ENCODE data around the gene BUD31. TPM values are rescaled to one million over a fixed set of nuclear protein-coding genes. Genes with fewer than 3 reads are reported as not detected.
"Not testable (repeated sequence)": the region's sequence is repeated elsewhere in the genome, so short reads cannot be mapped to it uniquely, and the experiment has no call there.

BUD31 gene
- total and polyA plus RNA-seq, 9 of the 15 experiments (the other 6 are each of a cell fraction or from before 2014, with no cell fraction given), result 105 to 342 (median 247) TPM

GRCh38 chr7:99415513-99416127 lies 6.9 kb downstream of the BUD31 start:
- WGBS (ENCODE audit: insufficient coverage, low coverage, missing lambda C conversion rate), result 74% methylated on average over 17 of the region's 17 CpGs
- H3K9me1 ChIP-seq (ENCODE audit: control insufficient read depth, insufficient read depth, low read length); H3K4me2 ChIP-seq (ENCODE audit: insufficient read depth, low read length); in situ Hi-C loops (cut with MboI); H3K27ac ChIP-seq (ENCODE audit: extremely low read depth, low read depth, low read length); H3K9me3 ChIP-seq (replicated peaks; ENCODE audit: control insufficient read depth, insufficient read depth, low read depth, low read length); CTCF ChIA-PET (ENCODE audit: low intra/inter-chr PET ratio); H3K9ac ChIP-seq (ENCODE audit: insufficient read depth in 1 of 2, low read depth in 2 of 2, low read length in 2 of 2); H2AFZ ChIP-seq (ENCODE audit: low read depth, low read length); FAIRE-seq; ATAC-seq; intact Hi-C loops (cut with micrococcal nuclease); BruUV-seq (replicated peaks); H3K4me3 ChIP-seq; H3K27me3 ChIP-seq (ENCODE audit: control insufficient read depth in 2 of 2, insufficient read depth in 2 of 2, low read length in 2 of 2); H4K20me1 ChIP-seq (replicated peaks; ENCODE audit: control insufficient read depth, insufficient read depth, low read length); TF ChIP-seq REST (CRISPR knock-in tag; IDR thresholded peaks at IDR 0.05; ENCODE audit: low read depth): not testable (repeated sequence)
- DNase-seq (ENCODE audit: extremely low read depth in 1 of 4, low spot score in 3 of 4), result peak in 1 of 4 experiments; percentile 51
- H3K36me3 ChIP-seq (ENCODE audit: control insufficient read depth, insufficient read depth, low read length), result peaks cover 97% of the 10 kb centered on the region
- POLR2A ChIA-PET, result interaction anchor here (0.6 to 0.8 kb wide), 2 partner anchors 9 to 16 kb away, joined by 3 read pairs; no protein-coding TSS in a partner anchor
- H3K79me2 ChIP-seq (ENCODE audit: control insufficient read depth, insufficient read depth, low read length), result peaks cover 16% of the 10 kb centered on the region
- H3K4me1 ChIP-seq (replicated peaks in 1 of 2; ENCODE audit: control insufficient read depth in 2 of 2, insufficient read depth in 2 of 2, low read length in 2 of 2), result peaks cover 2 to 15% of the 10 kb centered on the region in 2 experiments; a peak in 3 of 5 replicates
- peak; percentile 27 for TF ChIP-seq RBFOX2 (IDR thresholded peaks at IDR 0.05; ENCODE audit: low read depth, low read length)
- 0 out of 2 replicates have a peak, but pooled peaks have one; percentile 26 for TF ChIP-seq KAT7 (CRISPR knock-in tag; IDR thresholded peaks at IDR 0.05; ENCODE audit: borderline replicate concordance)
- 0 out of 2 replicates have a peak, but pooled peaks have one; percentile 9 for TF ChIP-seq REST (IDR thresholded peaks at IDR 0.05; ENCODE audit: borderline replicate concordance)
- 0 out of 2 replicates have a peak, but pooled peaks have one; percentile 9 for TF ChIP-seq VEZF1 (CRISPR knock-in tag; IDR thresholded peaks at IDR 0.05)
- peak; percentile 41 to 66; a peak in 3 of 4 replicates for TF ChIP-seq RAD21 (CRISPR knock-in tag; conservative IDR thresholded peaks at IDR 0.05 in 1 of 2, IDR thresholded peaks at IDR 0.05 in 1 of 2)
- TF ChIP-seq SMC3 (conservative IDR thresholded peaks at IDR 0.05; ENCODE audit: insufficient read depth, low read depth, low read length), result peak; percentile 34; the same call in 1 of the 2 replicates
- TF ChIP-seq ZBTB33 (CRISPR knock-in tag; IDR thresholded peaks at IDR 0.05), result peak; percentile 100
